Tibial artery (tissue), 4 donors: ENCODE data around the gene ITIH5.

ENCODE experiments used
- DNase-seq, 2 donors: peaks; one replicate each; pipeline ENCODE4 v3.0.0-alpha.2; 2019
- H3K27ac ChIP-seq, 2 donors: fragments of 200-600 bp; sonication (generic) in 1 of 2; 1 replicate in 1 of 2; 2 replicates in 1 of 2; pipeline ENCODE4 v1.5.1; 2018 to 2019; ENCODE audit warnings: mild to moderate bottlenecking in 1 of 2
- H3K27me3 ChIP-seq, 2 donors: fragments of 200-600 bp; sonication (generic) in 1 of 2; one replicate each; pipeline versions ENCODE4 v1.5.1 to v1.6.0; 2016 to 2019
- H3K36me3 ChIP-seq, 3 donors: fragments of 200-600 bp; sonication (generic) in 2 of 3; one replicate each; pipeline ENCODE4 v1.5.1; 2016 to 2019; ENCODE audit warnings: mild to moderate bottlenecking in 2 of 3
- H3K4me1 ChIP-seq, 4 donors: fragments of 200-600 bp; sonication (generic) in 2 of 4; 1 replicate in 3 of 4; 2 replicates in 1 of 4; pipeline ENCODE4 v1.5.1; 2016 to 2019
- H3K4me3 ChIP-seq, 2 donors: fragments of 200-600 bp; sonication (generic) in 1 of 2; 1 replicate in 1 of 2; 2 replicates in 1 of 2; pipeline ENCODE4 v1.5.1; 2018 to 2019; ENCODE audit warnings: mild to moderate bottlenecking in 2 of 2
- H3K9me3 ChIP-seq, 3 donors: fragments of 200-600 bp; sonication (generic) in 1 of 3; one replicate each; pipeline ENCODE4 v1.5.1; 2016 to 2019
- intact Hi-C: fragments of 100-400 bp; cut with DNase I; formaldehyde crosslinking; loops from one replicate; pipeline ENCODE4 v1.15.0; 2023; ENCODE audit warnings: low total_unique reads
- TF ChIP-seq, protein P1 (sequence below), 2 experiments: fragments of 200-600 bp in 1 of 2; fragments of 450-650 bp in 1 of 2; IDR thresholded peaks; one replicate each; pipeline ENCODE4 v1.5.1; 2017 to 2019; ENCODE audit warnings: antibody characterized with exemption in 2 of 2, mild to moderate bottlenecking in 1 of 2, moderate library complexity in 1 of 2

Gene ITIH5

DNA sequence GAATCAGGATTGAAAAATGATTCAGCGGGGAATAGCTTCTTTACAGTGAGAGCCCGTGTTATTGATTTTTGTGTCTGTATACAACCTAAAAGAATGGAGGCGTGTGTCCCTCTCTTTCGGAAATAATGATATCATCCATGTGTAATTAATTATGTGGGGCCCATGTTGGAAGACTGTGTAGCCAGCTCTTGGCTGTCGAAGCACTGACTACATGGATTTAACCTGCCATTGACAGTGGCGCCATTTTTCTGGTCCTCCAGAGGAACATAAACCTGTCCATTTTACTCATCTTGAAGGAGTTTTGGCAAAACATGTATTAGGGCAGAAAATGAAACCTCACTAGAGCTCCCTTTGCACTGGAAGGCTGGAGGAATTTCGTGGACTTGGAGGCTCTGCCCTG is 119.6 kb downstream of the ITIH5 start:
- Histone ChIP-seq H3K27ac (no peak overlapping the region), H3K36me3 (no peaks in the 10 kb centered on the region), H3K27me3 (no peaks in the 10 kb centered on the region), H3K9me3 (no peaks in the 10 kb centered on the region), H3K4me1 (peaks cover 0 to 37% (median 9%) of the 10 kb centered on the region in 4 donors), H3K4me3 (no peak overlapping the region)
- DNase-seq, result no peak
- intact Hi-C loops, result no loop called here
- TF ChIP-seq, protein P1, sequence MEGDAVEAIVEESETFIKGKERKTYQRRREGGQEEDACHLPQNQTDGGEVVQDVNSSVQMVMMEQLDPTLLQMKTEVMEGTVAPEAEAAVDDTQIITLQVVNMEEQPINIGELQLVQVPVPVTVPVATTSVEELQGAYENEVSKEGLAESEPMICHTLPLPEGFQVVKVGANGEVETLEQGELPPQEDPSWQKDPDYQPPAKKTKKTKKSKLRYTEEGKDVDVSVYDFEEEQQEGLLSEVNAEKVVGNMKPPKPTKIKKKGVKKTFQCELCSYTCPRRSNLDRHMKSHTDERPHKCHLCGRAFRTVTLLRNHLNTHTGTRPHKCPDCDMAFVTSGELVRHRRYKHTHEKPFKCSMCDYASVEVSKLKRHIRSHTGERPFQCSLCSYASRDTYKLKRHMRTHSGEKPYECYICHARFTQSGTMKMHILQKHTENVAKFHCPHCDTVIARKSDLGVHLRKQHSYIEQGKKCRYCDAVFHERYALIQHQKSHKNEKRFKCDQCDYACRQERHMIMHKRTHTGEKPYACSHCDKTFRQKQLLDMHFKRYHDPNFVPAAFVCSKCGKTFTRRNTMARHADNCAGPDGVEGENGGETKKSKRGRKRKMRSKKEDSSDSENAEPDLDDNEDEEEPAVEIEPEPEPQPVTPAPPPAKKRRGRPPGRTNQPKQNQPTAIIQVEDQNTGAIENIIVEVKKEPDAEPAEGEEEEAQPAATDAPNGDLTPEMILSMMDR (IDR thresholded peaks at IDR 0.05), result no peak

DNA sequence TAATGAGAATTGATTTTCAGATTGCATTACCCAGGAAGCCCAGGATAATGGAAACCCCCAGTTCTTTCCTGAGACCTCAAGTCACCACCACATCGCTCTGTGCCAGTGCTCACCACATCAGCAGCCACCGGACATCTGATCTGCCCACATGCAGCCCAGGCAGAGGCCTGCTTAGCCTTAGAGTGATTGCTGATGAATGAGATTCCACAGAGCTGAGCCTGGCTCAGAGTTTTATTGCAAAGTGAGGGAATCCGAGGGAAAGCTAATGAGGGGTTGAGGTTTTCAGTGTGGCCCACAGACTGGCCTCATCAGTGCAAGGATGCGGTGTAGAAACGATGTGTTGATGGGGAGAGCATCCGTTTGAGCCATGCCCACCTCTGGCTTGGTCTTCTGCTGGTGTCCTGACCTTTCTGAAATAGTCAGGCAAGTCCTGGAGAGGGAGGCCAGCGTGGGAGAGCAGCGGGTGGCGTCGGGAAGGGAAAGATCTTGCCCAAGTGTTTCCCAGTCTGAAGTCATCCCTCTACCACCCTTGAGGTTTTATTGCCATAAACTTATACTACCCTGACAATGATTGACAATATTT is 120.3 kb downstream of the ITIH5 start:
- no peaks in the 10 kb centered on the region for H3K27me3 ChIP-seq
- TF ChIP-seq, protein P1 (IDR thresholded peaks at IDR 0.05), result no peak
- peaks cover 0 to 35% (median 9%) of the 10 kb centered on the region in 4 donors for H3K4me1 ChIP-seq
- no peak overlapping the region for H3K27ac ChIP-seq
- H3K9me3 ChIP-seq, result no peaks in the 10 kb centered on the region
- intact Hi-C loops, result no loop called here
- no peak for DNase-seq
- no peak overlapping the region for H3K4me3 ChIP-seq
- H3K36me3 ChIP-seq, result no peaks in the 10 kb centered on the region

DNA sequence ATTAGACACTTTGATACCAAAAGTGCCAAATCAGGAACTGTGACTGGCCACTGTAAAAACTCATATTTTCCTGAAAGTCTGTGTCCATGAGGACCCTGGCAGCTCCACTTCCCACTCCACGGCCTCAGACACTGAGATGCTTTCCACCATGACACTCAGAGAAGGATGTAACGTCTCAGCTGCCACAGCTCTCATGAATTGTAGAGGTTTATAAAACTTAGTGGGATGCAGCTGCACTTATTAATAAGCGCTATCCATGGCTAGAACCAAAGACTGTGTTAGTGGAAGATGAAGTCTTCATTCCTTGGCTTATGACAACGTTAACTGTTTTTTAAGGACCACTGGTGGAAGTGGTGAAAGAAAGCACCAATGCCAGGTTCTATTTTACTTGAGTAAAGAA is 121.0 kb downstream of the ITIH5 start:
- Histone ChIP-seq H3K36me3 (no peaks in the 10 kb centered on the region), H3K9me3 (no peaks in the 10 kb centered on the region), H3K27ac (no peak overlapping the region), H3K27me3 (no peaks in the 10 kb centered on the region), H3K4me3 (no peak overlapping the region), H3K4me1 (peaks cover 0 to 35% (median 11%) of the 10 kb centered on the region in 4 donors)
- intact Hi-C loops, result no loop called here
- TF ChIP-seq, protein P1 (IDR thresholded peaks at IDR 0.05), result no peak
- DNase-seq, result no peak

DNA sequence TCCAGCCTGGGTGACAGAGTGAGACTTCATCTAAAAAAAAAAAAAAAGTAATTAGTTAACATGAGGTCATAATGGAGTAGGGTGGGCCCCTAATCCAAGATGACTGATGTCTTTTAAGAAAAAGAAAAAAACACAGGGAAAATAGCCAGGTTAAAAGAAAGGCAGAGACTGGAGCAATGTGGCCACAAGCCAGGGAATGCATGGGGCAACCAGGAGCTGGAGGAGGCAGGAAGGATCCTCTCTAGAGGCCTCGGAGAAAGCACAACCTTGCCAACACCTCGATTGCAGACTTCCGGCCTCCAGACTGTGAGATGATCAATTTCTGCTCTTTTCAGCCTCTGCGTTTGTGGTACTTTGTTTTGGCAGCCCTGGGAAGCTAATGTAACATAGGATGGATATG is 121.5 kb downstream of the ITIH5 start:
- Histone ChIP-seq H3K4me3 (no peak overlapping the region), H3K36me3 (no peaks in the 10 kb centered on the region), H3K27me3 (no peaks in the 10 kb centered on the region), H3K9me3 (no peaks in the 10 kb centered on the region), H3K4me1 (peaks cover 0 to 31% (median 12%) of the 10 kb centered on the region in 4 donors), H3K27ac (no peak overlapping the region)
- intact Hi-C loops, result no loop called here
- TF ChIP-seq, protein P1 (IDR thresholded peaks at IDR 0.05), result no peak
- no peak for DNase-seq

DNA sequence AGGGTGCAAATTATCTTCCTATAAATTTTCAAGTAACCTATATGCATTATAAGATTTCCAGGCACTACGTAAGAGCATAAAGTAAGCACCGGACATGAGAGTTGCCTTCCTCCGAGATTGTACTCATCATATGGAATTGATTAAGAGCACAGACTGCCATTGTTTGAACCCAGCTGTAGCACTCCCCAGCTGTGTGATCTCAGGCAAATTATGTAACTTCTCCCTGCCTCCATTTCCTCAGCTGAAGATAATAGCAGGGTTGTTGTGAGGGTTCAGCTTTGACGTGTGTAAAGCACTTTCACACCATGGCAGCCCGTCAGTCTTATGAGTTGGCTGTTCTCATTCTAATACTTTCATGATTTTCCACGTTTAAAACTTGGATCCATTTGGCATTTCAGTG is 122.6 kb downstream of the ITIH5 start:
- Histone ChIP-seq H3K27me3 (no peaks in the 10 kb centered on the region), H3K36me3 (no peaks in the 10 kb centered on the region), H3K4me1 (peaks cover 0 to 25% (median 12%) of the 10 kb centered on the region in 4 donors), H3K9me3 (no peaks in the 10 kb centered on the region), H3K4me3 (no peak overlapping the region), H3K27ac (no peak overlapping the region)
- TF ChIP-seq, protein P1 (IDR thresholded peaks at IDR 0.05), result no peak
- no peak for DNase-seq
- intact Hi-C loops, result no loop called here
